Fibroblast of lung (primary cell): ENCODE data around the gene ACTA1. TPM values are rescaled to one million over a fixed set of nuclear protein-coding genes. Genes with fewer than 3 reads are reported as not detected.
A peak's percentile ranks its signal among the peaks of the same experiment; 100 is the strongest.

ENCODE experiments used
- DNase-seq, 2 donors: peaks; one replicate each; pipeline versions ENCODE4 v3.0.0 to v3.0.0-alpha.2; 2010; ENCODE audit warnings: low read depth in 2 of 2
- H2AFZ ChIP-seq: 2 replicates; pipeline ENCODE4 v1.5.1; 2012; ENCODE audit warnings: low read length, control low read depth, inconsistent platforms
- H3K27ac ChIP-seq: 2 replicates; pipeline ENCODE4 v1.5.1; 2011; ENCODE audit warnings: low read length, control low read depth; ENCODE audit not compliant: insufficient read depth
- H3K27me3 ChIP-seq: 2 replicates; pipeline ENCODE4 v1.5.1; 2011; ENCODE audit warnings: mild to moderate bottlenecking, low read length; ENCODE audit not compliant: control insufficient read depth, insufficient read depth
- H3K36me3 ChIP-seq: 2 replicates; pipeline ENCODE4 v1.5.1; 2011; ENCODE audit warnings: low read length; ENCODE audit not compliant: control insufficient read depth, insufficient read depth
- H3K4me1 ChIP-seq: 2 replicates; pipeline ENCODE4 v1.5.1; 2011; ENCODE audit warnings: low read length; ENCODE audit not compliant: control insufficient read depth, insufficient read depth; ENCODE audit errors: extremely low read depth
- H3K4me2 ChIP-seq: 2 replicates; pipeline ENCODE4 v1.5.1; 2011; ENCODE audit warnings: low read length, control low read depth; ENCODE audit not compliant: insufficient read depth; ENCODE audit errors: extremely low read depth
- H3K4me3 ChIP-seq, 4 experiments: fragments of 200-600 bp in 1 of 4; sonication (generic) in 1 of 4; replicated peaks in 1 of 4; 2 replicates each; pipeline ENCODE4 v1.5.1; 2011 to 2016; ENCODE audit warnings: low read length in 4 of 4, low read depth in 3 of 4, mild to moderate bottlenecking in 3 of 4, control low read depth in 2 of 4, inconsistent platforms in 1 of 4, mixed read lengths in 1 of 4; ENCODE audit not compliant: insufficient read depth in 1 of 4; ENCODE audit errors: control extremely low read depth in 1 of 4
- H3K79me2 ChIP-seq: 2 replicates; pipeline ENCODE4 v1.5.1; 2012; ENCODE audit warnings: mild to moderate bottlenecking, low read length, inconsistent platforms; ENCODE audit not compliant: control insufficient read depth, insufficient read depth
- H3K9ac ChIP-seq: 2 replicates; pipeline ENCODE4 v1.5.1; 2011; ENCODE audit warnings: mild to moderate bottlenecking, low read length, control low read depth; ENCODE audit not compliant: insufficient read depth
- H3K9me3 ChIP-seq: 2 replicates; pipeline ENCODE4 v1.5.1; 2012; ENCODE audit warnings: low read depth, low read length; ENCODE audit not compliant: control insufficient read depth, insufficient read depth
- H4K20me1 ChIP-seq: 2 replicates; pipeline ENCODE4 v1.5.1; 2011; ENCODE audit warnings: low read length; ENCODE audit not compliant: control insufficient read depth, insufficient read depth; ENCODE audit errors: extremely low read depth
- CTCF ChIP-seq, 2 donors: IDR thresholded peaks in 1 of 2; conservative IDR thresholded peaks in 1 of 2; 1 replicate in 1 of 2; 2 replicates in 1 of 2; pipeline ENCODE4 v1.5.1; 2011 to 2012; ENCODE audit warnings: low read length in 2 of 2, control low read depth in 1 of 2, inconsistent platforms in 1 of 2, low read depth in 1 of 2, mild to moderate bottlenecking in 1 of 2
- EZH2 ChIP-seq: IDR thresholded peaks from 2 replicates; pipeline ENCODE4 v1.5.1; 2012; ENCODE audit warnings: low read length, control low read depth, mild to moderate bottlenecking; ENCODE audit errors: missing control alignments
- polyA plus RNA-seq, 2 donors: library from polyadenylated mRNA; depleted of rRNA in 1 of 2; stranded (reverse) in 1 of 2; unstranded in 1 of 2; fragments of >200 nt; gene quantifications; 2 replicates each; pipeline ENCODE4 v1.2.1, GENCODE V29; 2011 to 2012; ENCODE audit warnings: missing spikeins in 1 of 2
- total RNA-seq: library from RNA; depleted of rRNA; stranded (reverse); fragments of >200 nt; gene quantifications from 2 replicates; pipeline ENCODE4 v1.2.1, GENCODE V29; 2014

Gene ACTA1
- total and polyA plus RNA-seq, 2 donors (not counting 1 experiment from before 2014, with no cell fraction given), result not detected

GRCh38 chr1:229410370-229410691, 23.6 kb downstream of the ACTA1 start:
- Histone ChIP-seq H3K27me3 (peaks cover 25% of the 10 kb centered on the region), H3K9ac (no peak overlapping the region), H3K36me3 (no peaks in the 10 kb centered on the region), H4K20me1 (no peaks in the 10 kb centered on the region), H3K79me2 (no peaks in the 10 kb centered on the region), H2AFZ (no peak overlapping the region), H3K4me1 (no peaks in the 10 kb centered on the region), H3K4me2 (no peak overlapping the region), H3K9me3 (no peaks in the 10 kb centered on the region), H3K4me3 (no peak overlapping the region), H3K27ac (no peak overlapping the region)
- DNase-seq, result no peak
- TF ChIP-seq CTCF (conservative IDR thresholded peaks at IDR 0.05 in 1 of 2, IDR thresholded peaks at IDR 0.05 in 1 of 2; ENCODE audit: low read depth in 1 of 2, low read length in 2 of 2) (no peak), EZH2 (peak; percentile 43)

- no peak overlapping the region for H3K4me2 ChIP-seq
- peaks cover 25% of the 10 kb centered on the region for H3K27me3 ChIP-seq
- no peak overlapping the region for H3K4me3 ChIP-seq
- no peaks in the 10 kb centered on the region for H3K4me1 ChIP-seq
- H3K27ac ChIP-seq, result no peak overlapping the region
- H3K79me2 ChIP-seq, result no peaks in the 10 kb centered on the region
- no peak for DNase-seq
- TF ChIP-seq CTCF (conservative IDR thresholded peaks at IDR 0.05 in 1 of 2, IDR thresholded peaks at IDR 0.05 in 1 of 2; ENCODE audit: low read depth in 1 of 2, low read length in 2 of 2), result no peak
- TF ChIP-seq EZH2, result no peak
- H2AFZ ChIP-seq, result no peak overlapping the region
- H3K9me3 ChIP-seq, result no peaks in the 10 kb centered on the region
- H3K9ac ChIP-seq, result no peak overlapping the region
- no peaks in the 10 kb centered on the region for H3K36me3 ChIP-seq
- H4K20me1 ChIP-seq, result no peaks in the 10 kb centered on the region
Measured at GRCh38 chr1:229409616-229410369, 24.1 kb downstream of the ACTA1 start.

GRCh38 chr1:229408458-229409037, 25.3 kb downstream of the ACTA1 start:
- H3K4me2 ChIP-seq, result no peak overlapping the region
- no peaks in the 10 kb centered on the region for H3K79me2 ChIP-seq
- H3K9me3 ChIP-seq, result no peaks in the 10 kb centered on the region
- no peak overlapping the region for H3K27ac ChIP-seq
- TF ChIP-seq CTCF (conservative IDR thresholded peaks at IDR 0.05 in 1 of 2, IDR thresholded peaks at IDR 0.05 in 1 of 2; ENCODE audit: low read depth in 1 of 2, low read length in 2 of 2), result no peak
- TF ChIP-seq EZH2, result no peak
- H4K20me1 ChIP-seq, result no peaks in the 10 kb centered on the region
- H2AFZ ChIP-seq, result no peak overlapping the region
- no peaks in the 10 kb centered on the region for H3K36me3 ChIP-seq
- no peak overlapping the region for H3K9ac ChIP-seq
- no peaks in the 10 kb centered on the region for H3K4me1 ChIP-seq
- DNase-seq, result no peak
- H3K4me3 ChIP-seq, result no peak overlapping the region
- peaks cover 25% of the 10 kb centered on the region for H3K27me3 ChIP-seq
